OCI-LY7 (cell line): ENCODE measurements around the gene ZSWIM3.

ENCODE experiments used
- CTCF ChIP-seq: fragments of 200-600 bp; sonication (generic); conservative IDR thresholded peaks from 2 replicates; pipeline ENCODE4 v1.5.1; 2014; ENCODE audit warnings: mild to moderate bottlenecking, antibody characterized with exemption, low read length, moderate library complexity, mixed read lengths
- EZH2phosphoT487 ChIP-seq: fragments of 200-600 bp; sonication (generic); IDR thresholded peaks from 2 replicates; pipeline ENCODE4 v1.6.1; 2018; ENCODE audit warnings: low read depth, borderline replicate concordance, mild to moderate bottlenecking, mixed run types, antibody characterized with exemption, low read length, moderate library complexity, mixed read lengths

- TF ChIP-seq CTCF (no peak), EZH2phosphoT487 (no peak)
Observed at GRCh38 chr20:45812157-45813005, 45.0 kb upstream of the ZSWIM3 start, which contains the start of gene UBE2C.
